ENCODE results near the gene SEC22A. TPM values are rescaled to one million over a fixed set of nuclear protein-coding genes. Genes with fewer than 3 reads are reported as not detected.

Gene SEC22A
- total and polyA plus RNA-seq, 2 of the 8 experiments (the other 6 are each of a cell fraction or from before 2014, with no cell fraction given), result 10.6 to 17.1 TPM

GRCh38 chr3:123314359-123315270, 112.9 kb downstream of the SEC22A start (continued):
- TF ChIP-seq BRCA1 (IDR thresholded peaks at IDR 0.05; ENCODE audit: low read depth, low read length) (no peak), BACH1 (IDR thresholded peaks at IDR 0.05; ENCODE audit: low read length) (no peak), KDM1A (IDR thresholded peaks at IDR 0.05; ENCODE audit: borderline replicate concordance, low read length) (no peak), EGR1 (IDR thresholded peaks at IDR 0.05; ENCODE audit: borderline replicate concordance, low read depth, low read length) (peak; percentile 58; the same call in 1 of the 2 replicates), TAF7 (optimal IDR thresholded peaks at IDR 0.05; ENCODE audit: borderline replicate concordance, low read depth, low read length) (no peak), CTCF (IDR thresholded peaks at IDR 0.05; ENCODE audit: control extremely low read depth in 1 of 3, insufficient read depth in 1 of 3, low read depth in 1 of 3, low read length in 3 of 3) (peak in 2 of 3 experiments; percentile 49 to 56; a peak in 3 of 4 replicates), FOSL1 (IDR thresholded peaks at IDR 0.05; ENCODE audit: insufficient read depth, low read depth, low read length) (no peak), KDM5A (IDR thresholded peaks at IDR 0.05; ENCODE audit: low read length) (no peak), NANOG (IDR thresholded peaks at IDR 0.05; ENCODE audit: insufficient read depth, low read depth, low read length, poor library complexity, severe bottlenecking) (peak; percentile 50), KDM4A (IDR thresholded peaks at IDR 0.05; ENCODE audit: low read depth, low read length, severe bottlenecking) (no peak)
